OCI-LY7 (cell line): ENCODE data around the gene TRAPPC6A. TPM values are rescaled to one million over a fixed set of nuclear protein-coding genes. Genes with fewer than 3 reads are reported as not detected.

Experiments
- BruUV-seq: library from RNA; stranded (reverse); fragments of 400-500 nt; replicated peaks from 2 replicates; lab custom pipeline; 2021; lab: Mats Ljungman, UMichigan
- CTCF ChIA-PET: fragments of 300-600 bp; sonication (Branson Sonifier 250); formaldehyde crosslinking; loops from one replicate; lab custom pipeline; 2022; ENCODE audit warnings: antibody characterized with exemption; ENCODE audit not compliant: unreplicated experiment; lab: Charles Lee
- POLR2A ChIA-PET: fragments of 300-600 bp; sonication (Branson Sonifier 250); formaldehyde crosslinking; loops from one replicate; lab custom pipeline; 2022; ENCODE audit warnings: antibody characterized with exemption; lab: Charles Lee
- DNase-seq: peaks from one replicate; pipeline ENCODE4 v3.0.0-alpha.2; 2015; ENCODE audit warnings: low spot score
- H2AFZ ChIP-seq: fragments of 200-600 bp; sonication (generic), shearing (Covaris generic); 2 replicates; pipeline ENCODE4 v1.6.1; 2014; ENCODE audit warnings: mild to moderate bottlenecking, antibody characterized with exemption, low read length, moderate library complexity
- H3K27ac ChIP-seq: fragments of 200-600 bp; sonication (generic); 2 replicates; pipeline ENCODE4 v1.5.1; 2014; ENCODE audit warnings: mixed run types, low read depth, mild to moderate bottlenecking, moderate library complexity, low read length, inconsistent platforms; ENCODE audit not compliant: poor library complexity, severe bottlenecking
- H3K36me3 ChIP-seq: fragments of 200-600 bp; sonication (generic); 2 replicates; pipeline ENCODE4 v1.6.1; 2014; ENCODE audit warnings: mild to moderate bottlenecking, antibody characterized with exemption, low read length, moderate library complexity, mixed read lengths; ENCODE audit not compliant: insufficient read depth
- H3K4me1 ChIP-seq: fragments of 200-600 bp; sonication (generic); 2 replicates; pipeline ENCODE4 v1.5.1; 2014; ENCODE audit warnings: mild to moderate bottlenecking, low read length; ENCODE audit not compliant: insufficient read depth, poor library complexity, severe bottlenecking
- H3K4me2 ChIP-seq: fragments of 200-600 bp; sonication (generic); 2 replicates; pipeline ENCODE4 v1.6.1; 2014; ENCODE audit warnings: mild to moderate bottlenecking, low read length
- H3K4me3 ChIP-seq: fragments of 200-600 bp; sonication (generic); 2 replicates; pipeline ENCODE4 v1.5.1; 2014; ENCODE audit warnings: mild to moderate bottlenecking, low read depth, low read length; ENCODE audit not compliant: poor library complexity, severe bottlenecking
- H3K79me2 ChIP-seq: fragments of 200-600 bp; sonication (generic); 2 replicates; pipeline ENCODE4 v1.6.1; 2016; ENCODE audit warnings: low read depth, mild to moderate bottlenecking, low read length, moderate library complexity, mixed read lengths; ENCODE audit not compliant: insufficient read depth
- H3K9me2 ChIP-seq: fragments of 200-600 bp; sonication (generic); 2 replicates; pipeline ENCODE4 v1.6.1; 2016; ENCODE audit warnings: mild to moderate bottlenecking, low read length, mixed read lengths; ENCODE audit not compliant: insufficient read depth
- H3K9me3 ChIP-seq: fragments of 200-600 bp; sonication (generic); 2 replicates; pipeline ENCODE4 v1.6.1; 2014; ENCODE audit warnings: mild to moderate bottlenecking, mixed run types, low read length, mixed read lengths
- H4K20me1 ChIP-seq: fragments of 200-600 bp; sonication (generic); 2 replicates; pipeline ENCODE4 v1.6.1; 2014; ENCODE audit warnings: mild to moderate bottlenecking, antibody characterized with exemption, low read length, moderate library complexity, mixed read lengths; ENCODE audit not compliant: insufficient read depth
- CTCF ChIP-seq: fragments of 200-600 bp; sonication (generic); conservative IDR thresholded peaks from 2 replicates; pipeline ENCODE4 v1.5.1; 2014; ENCODE audit warnings: mild to moderate bottlenecking, antibody characterized with exemption, low read length, moderate library complexity, mixed read lengths
- EZH2phosphoT487 ChIP-seq: fragments of 200-600 bp; sonication (generic); IDR thresholded peaks from 2 replicates; pipeline ENCODE4 v1.6.1; 2018; ENCODE audit warnings: low read depth, borderline replicate concordance, mild to moderate bottlenecking, mixed run types, antibody characterized with exemption, low read length, moderate library complexity, mixed read lengths
- intact Hi-C: fragments of 100-400 bp; cut with micrococcal nuclease; formaldehyde crosslinking; loops from one replicate; pipeline ENCODE4 v1.10.0; 2022; ENCODE audit not compliant: unreplicated experiment
- total RNA-seq, 2 experiments: library from RNA; depleted of rRNA in 1 of 2; stranded (reverse); fragments of >200 nt in 1 of 2; shearing (Covaris generic) in 1 of 2; gene quantifications; 2 replicates each; pipeline ENCODE4 v1.2.3, GENCODE V29; 2014 to 2022

The TRAPPC6A gene
- total RNA-seq, 2 experiments from 2014 or later: 55.6 to 70.9 TPM

DNA sequence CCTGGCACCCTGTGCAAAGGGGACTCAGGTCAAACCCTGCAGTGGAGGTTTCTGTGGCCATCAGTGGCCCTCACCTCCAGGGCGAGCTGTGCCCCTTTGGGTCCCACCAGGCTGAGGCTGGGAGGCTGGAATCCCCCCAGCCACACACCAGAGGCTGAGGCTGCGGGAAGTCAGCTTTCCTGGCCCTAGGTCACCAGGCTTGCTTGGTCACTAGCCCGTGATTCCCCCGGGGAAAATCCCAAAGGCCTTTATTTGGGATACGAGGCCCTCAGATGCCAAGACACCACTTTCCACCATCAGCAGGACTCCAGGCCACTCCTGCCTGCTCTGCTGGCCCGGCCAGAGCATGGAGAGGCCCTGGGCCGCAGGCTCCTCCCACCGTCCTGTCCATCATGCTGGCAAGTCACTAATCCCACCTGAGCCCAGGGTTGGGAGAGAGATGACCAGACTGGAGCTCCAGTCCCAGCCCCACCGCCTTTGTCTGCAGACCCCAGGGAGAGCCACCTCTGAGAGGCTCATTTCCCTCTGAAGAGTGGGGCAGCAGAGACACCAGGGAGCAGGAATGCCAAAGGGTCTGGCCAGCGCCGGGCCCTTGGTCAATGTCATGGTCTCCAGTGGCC is 21.9 kb downstream of the TRAPPC6A start:
- no peaks in the 10 kb centered on the region for H3K9me3 ChIP-seq
- CTCF ChIA-PET: no interaction called here
- no TSS peak for BruUV-seq
- H3K4me1 ChIP-seq: peaks cover 11% of the 10 kb centered on the region
- DNase-seq: no peak
- intact Hi-C loops: no loop called here
- no peak overlapping the region for H3K4me2 ChIP-seq
- H3K4me3 ChIP-seq: no peak overlapping the region
- no peak for TF ChIP-seq CTCF
- no peak for TF ChIP-seq EZH2phosphoT487
- POLR2A ChIA-PET: interaction anchor here (0.6 kb wide), 1 partner anchor 50 kb away, joined by 4 read pairs; no protein-coding TSS in a partner anchor
- no peaks in the 10 kb centered on the region for H4K20me1 ChIP-seq
- H2AFZ ChIP-seq: no peak overlapping the region
- no peaks in the 10 kb centered on the region for H3K79me2 ChIP-seq
- H3K27ac ChIP-seq: no peak overlapping the region
- no peaks in the 10 kb centered on the region for H3K9me2 ChIP-seq
- no peaks in the 10 kb centered on the region; the same call in 1 of the 2 replicates for H3K36me3 ChIP-seq

DNA sequence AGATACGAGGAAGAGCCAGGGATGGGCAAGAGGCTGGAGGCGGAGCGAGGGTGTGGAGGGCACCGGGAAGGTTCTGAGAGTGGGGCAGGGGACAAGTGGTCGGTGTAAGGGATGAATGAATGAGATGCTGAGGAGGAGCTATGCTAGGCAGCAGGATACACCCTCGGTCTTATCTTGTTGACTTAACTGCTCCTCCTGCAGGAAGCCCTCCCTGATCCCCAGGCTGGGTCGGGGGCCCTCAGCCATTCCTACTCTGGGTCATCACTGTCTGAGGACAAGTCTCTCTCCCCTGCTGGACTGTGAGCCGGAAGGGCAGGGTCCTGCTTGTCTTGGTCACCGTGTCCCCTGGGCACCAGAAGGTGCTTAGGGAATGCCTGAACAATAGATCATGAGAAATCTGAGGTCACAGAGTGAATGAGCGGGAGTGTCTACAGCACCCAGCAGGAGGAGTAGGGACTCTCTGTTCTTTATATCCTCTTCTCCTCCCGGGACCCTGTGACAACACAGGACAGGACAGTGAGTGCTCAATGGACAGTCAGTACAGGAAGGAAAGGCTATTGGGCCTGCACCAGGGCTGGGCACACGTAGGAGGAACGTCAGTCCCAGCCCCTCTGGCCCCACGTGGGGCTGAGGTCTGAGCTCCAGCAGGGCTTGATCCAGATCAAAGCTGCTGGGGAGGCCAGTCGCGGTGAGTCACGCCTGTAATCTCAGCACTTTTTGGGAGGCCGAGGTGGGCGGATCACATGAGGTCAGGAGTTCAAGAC is 23.8 kb downstream of the TRAPPC6A start:
- Histone ChIP-seq H2AFZ (no peak overlapping the region), H3K36me3 (no peaks in the 10 kb centered on the region; the same call in 1 of the 2 replicates), H3K9me2 (no peaks in the 10 kb centered on the region), H4K20me1 (no peaks in the 10 kb centered on the region), H3K4me1 (peaks cover 11% of the 10 kb centered on the region), H3K4me3 (no peak overlapping the region), H3K79me2 (no peaks in the 10 kb centered on the region), H3K27ac (no peak overlapping the region), H3K4me2 (peak overlapping the region; percentile 12; the same call in 1 of the 2 replicates), H3K9me3 (no peaks in the 10 kb centered on the region)
- CTCF ChIA-PET: no interaction called here
- POLR2A ChIA-PET: no interaction called here
- TF ChIP-seq CTCF: no peak
- no peak for TF ChIP-seq EZH2phosphoT487
- intact Hi-C loops: no loop called here
- DNase-seq: no peak
- BruUV-seq: no TSS peak
